CD4-positive, alpha-beta T cell treated with Interleukin-4 for 4 hours (primary cell): ENCODE measurements around the gene CD164L2.

ENCODE experiments used
- DNase-seq: peaks from one replicate; pipeline ENCODE4 v3.0.0-alpha.2; 2020

CD164L2 gene

GRCh38 chr1:27381969-27382762 lies 967 bp downstream of the CD164L2 start:
- DNase-seq, result no peak

- DNase-seq, result no peak
These were observed 2.1 kb downstream of the CD164L2 start for GRCh38 chr1:27380766-27381733.

GRCh38 chr1:27380224-27380623 lies 2.9 kb downstream of the CD164L2 start:
- DNase-seq, result no peak

- no peak for DNase-seq
These were observed 3.5 kb downstream of the CD164L2 start for GRCh38 chr1:27379564-27380122.

- DNase-seq, result no peak
These were observed 5.2 kb downstream of the CD164L2 start for GRCh38 chr1:27377760-27378495.

- DNase-seq, result no peak
These were observed 8.6 kb downstream of the CD164L2 start, which contains the start of gene FCN3 for GRCh38 chr1:27374362-27375086. FCN3 (minus strand) TSS chr1:27374824; CDS start chr1:27374818, 6 bp downstream.

- no peak for DNase-seq
These were observed 10.1 kb downstream of the CD164L2 start for GRCh38 chr1:27372808-27373690.

- DNase-seq, result no peak
These were observed 10.9 kb downstream of the CD164L2 start for GRCh38 chr1:27372022-27372807.

- no peak for DNase-seq
These were observed 14.1 kb downstream of the CD164L2 start for GRCh38 chr1:27368869-27369582.

GRCh38 chr1:27367160-27367650 lies 15.9 kb downstream of the CD164L2 start:
- DNase-seq, result no peak

GRCh38 chr1:27366411-27367159 lies 16.5 kb downstream of the CD164L2 start, which contains the start of gene MAP3K6:
MAP3K6 (minus strand) TSS chr1:27366961; CDS start chr1:27366597, 364 bp downstream.
- DNase-seq, result no peak

- peak; percentile 62 for DNase-seq
These were observed 17.1 kb downstream of the CD164L2 start for GRCh38 chr1:27366113-27366410.

- DNase-seq, result peak; percentile 70
These were observed 17.6 kb downstream of the CD164L2 start for GRCh38 chr1:27365372-27366112.

GRCh38 chr1:27364696-27365371 lies 18.3 kb downstream of the CD164L2 start:
- DNase-seq, result no peak

GRCh38 chr1:27363766-27364695 lies 19.1 kb downstream of the CD164L2 start:
- no peak for DNase-seq

- DNase-seq, result no peak
These were observed 21.6 kb downstream of the CD164L2 start for GRCh38 chr1:27361553-27361952.
